BLaER1 (cell line): ENCODE results near the gene CEP63.

Source experiments
- H3K27ac ChIP-seq: shearing (Covaris generic); formaldehyde crosslinking; 2 replicates; pipeline ENCODE4 v1.8.1; 2022
- H3K27me3 ChIP-seq: shearing (Covaris generic); formaldehyde crosslinking; 2 replicates; pipeline ENCODE4 v1.8.1; 2022
- H3K36me3 ChIP-seq: shearing (Covaris generic); formaldehyde crosslinking; 2 replicates; pipeline ENCODE4 v1.8.1; 2022
- H3K4me1 ChIP-seq: shearing (Covaris generic); formaldehyde crosslinking; 2 replicates; pipeline ENCODE4 v1.8.1; 2022
- H3K4me2 ChIP-seq: shearing (Covaris generic); formaldehyde crosslinking; 2 replicates; pipeline ENCODE4 v1.8.1; 2022
- H3K4me3 ChIP-seq: shearing (Covaris generic); formaldehyde crosslinking; 2 replicates; pipeline ENCODE4 v1.8.1; 2022
- H3K9ac ChIP-seq: shearing (Covaris generic); formaldehyde crosslinking; 2 replicates; pipeline ENCODE4 v1.8.1; 2022
- H3K9me3 ChIP-seq: shearing (Covaris generic); formaldehyde crosslinking; 2 replicates; pipeline ENCODE4 v1.8.1; 2022
- H4K20me1 ChIP-seq: shearing (Covaris generic); formaldehyde crosslinking; 2 replicates; pipeline ENCODE4 v1.8.1; 2022
- Cebpa-rat ChIP-seq: shearing (Covaris generic); IDR thresholded peaks from 2 replicates; pipeline ENCODE4 v1.8.1; 2022

Gene CEP63

DNA sequence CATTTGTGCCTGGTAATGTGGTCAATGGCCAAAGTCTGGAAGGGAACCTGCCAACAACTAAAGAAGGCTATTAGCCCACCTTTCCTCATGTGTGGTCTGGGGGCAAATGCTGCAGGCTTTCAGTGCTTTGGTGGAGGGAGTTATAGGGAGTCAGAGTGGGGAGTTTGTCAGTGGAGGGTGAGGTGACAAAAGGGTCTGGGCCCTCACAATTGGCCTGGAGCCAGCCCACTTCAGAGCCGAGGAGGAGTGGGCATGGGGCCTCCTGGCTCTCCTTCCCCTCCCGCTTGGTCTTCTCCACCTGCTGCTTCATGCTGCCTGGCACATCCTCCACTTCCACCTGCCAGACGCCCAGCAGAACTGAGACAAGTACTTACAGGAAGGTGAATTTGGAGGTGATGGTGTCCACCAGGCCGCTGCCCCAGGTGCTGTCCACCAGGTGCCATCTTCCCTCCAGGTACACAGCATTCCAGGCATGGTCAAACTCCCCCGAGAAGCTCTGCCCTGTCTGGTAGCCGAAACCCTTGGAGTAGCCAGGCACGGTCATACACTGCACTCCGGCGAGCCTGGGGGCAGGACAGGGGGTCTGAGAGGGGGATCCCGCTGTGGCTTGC lies 124.1 kb downstream of the CEP63 start:
- no peak overlapping the region for H3K4me2 ChIP-seq
- no peaks in the 10 kb centered on the region for H3K27me3 ChIP-seq
- H3K36me3 ChIP-seq, result no peaks in the 10 kb centered on the region
- H3K27ac ChIP-seq, result no peak overlapping the region
- H3K9me3 ChIP-seq, result no peaks in the 10 kb centered on the region
- H3K4me1 ChIP-seq, result peaks cover 35% of the 10 kb centered on the region
- no peak for TF ChIP-seq Cebpa-rat
- H3K4me3 ChIP-seq, result no peak overlapping the region
- no peak overlapping the region for H3K9ac ChIP-seq
- H4K20me1 ChIP-seq, result no peaks in the 10 kb centered on the region

DNA sequence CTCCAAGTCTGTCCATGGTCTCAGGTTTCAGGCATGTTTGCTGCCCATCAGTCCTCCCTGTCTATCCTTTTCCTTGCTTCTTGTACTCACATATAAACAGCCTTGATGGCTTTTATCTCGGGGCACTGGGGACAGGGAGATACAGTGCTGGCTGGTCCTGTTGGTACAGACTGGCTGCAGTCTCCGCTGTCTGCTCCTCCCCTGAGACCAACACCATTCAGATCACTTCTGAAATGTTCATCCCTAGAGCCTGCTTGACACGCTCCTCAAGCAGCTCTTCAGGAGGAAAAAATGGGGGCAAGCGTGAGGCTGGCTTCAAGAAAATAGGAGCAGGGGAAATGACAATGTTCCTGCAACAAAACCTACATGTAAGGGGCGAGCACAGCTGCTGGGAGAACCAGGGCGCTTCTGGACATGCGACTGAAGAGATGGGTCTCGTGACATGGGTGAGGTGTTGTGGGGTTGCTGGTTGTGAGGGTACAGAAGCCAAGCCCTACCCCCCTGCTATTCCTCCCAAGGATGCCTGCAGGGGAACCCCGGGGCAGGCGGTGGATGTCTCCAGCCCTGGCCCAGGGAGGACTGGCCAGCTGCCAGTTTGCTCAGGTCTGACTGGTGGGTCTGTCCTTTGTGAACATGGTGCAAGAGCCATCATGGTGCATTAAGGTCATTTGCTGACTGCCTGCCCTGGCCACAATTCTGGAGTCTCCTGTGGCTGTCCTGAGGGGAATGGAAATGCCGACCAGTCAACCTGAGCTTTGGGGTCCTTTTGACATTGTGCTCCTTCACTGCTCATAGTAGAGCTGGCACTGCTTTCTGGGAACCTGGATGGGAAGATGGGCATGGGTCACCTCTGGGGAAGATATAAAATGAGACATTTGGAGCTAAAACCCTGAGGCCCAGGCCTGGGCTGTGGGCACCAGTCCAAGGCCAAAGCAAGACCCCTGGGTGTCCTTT lies 124.9 kb downstream of the CEP63 start:
- H3K4me1 ChIP-seq, result peaks cover 30% of the 10 kb centered on the region
- no peaks in the 10 kb centered on the region for H3K27me3 ChIP-seq
- H3K27ac ChIP-seq, result no peak overlapping the region
- H3K4me2 ChIP-seq, result no peak overlapping the region
- H3K9ac ChIP-seq, result no peak overlapping the region
- no peaks in the 10 kb centered on the region for H4K20me1 ChIP-seq
- no peak for TF ChIP-seq Cebpa-rat
- H3K4me3 ChIP-seq, result no peak overlapping the region
- H3K9me3 ChIP-seq, result no peaks in the 10 kb centered on the region
- H3K36me3 ChIP-seq, result no peaks in the 10 kb centered on the region

DNA sequence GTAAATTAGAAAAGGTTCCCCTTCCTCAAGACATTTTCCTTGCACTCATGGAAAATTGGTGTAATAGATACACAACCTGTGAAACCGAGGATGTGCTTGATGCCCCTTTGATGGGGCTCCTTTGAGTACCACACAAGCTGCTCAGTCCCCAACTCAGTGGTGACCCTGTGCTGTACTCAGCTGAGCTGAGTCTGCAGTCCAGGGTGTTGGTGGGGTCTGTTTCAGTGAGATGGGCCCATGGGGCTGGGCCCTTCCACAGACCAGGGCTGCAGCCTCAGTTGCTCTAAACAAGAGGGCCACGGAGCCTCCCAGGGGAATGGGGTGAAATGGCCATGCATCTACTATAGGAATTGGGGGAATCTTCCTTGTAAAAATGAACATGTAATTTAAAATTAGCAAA lies 125.7 kb downstream of the CEP63 start:
- H3K27ac ChIP-seq, result no peak overlapping the region
- H4K20me1 ChIP-seq, result no peaks in the 10 kb centered on the region
- H3K4me2 ChIP-seq, result no peak overlapping the region
- H3K4me3 ChIP-seq, result no peak overlapping the region
- no peaks in the 10 kb centered on the region for H3K9me3 ChIP-seq
- H3K4me1 ChIP-seq, result peaks cover 22% of the 10 kb centered on the region
- H3K36me3 ChIP-seq, result no peaks in the 10 kb centered on the region
- no peak for TF ChIP-seq Cebpa-rat
- H3K27me3 ChIP-seq, result no peaks in the 10 kb centered on the region
- H3K9ac ChIP-seq, result no peak overlapping the region

DNA sequence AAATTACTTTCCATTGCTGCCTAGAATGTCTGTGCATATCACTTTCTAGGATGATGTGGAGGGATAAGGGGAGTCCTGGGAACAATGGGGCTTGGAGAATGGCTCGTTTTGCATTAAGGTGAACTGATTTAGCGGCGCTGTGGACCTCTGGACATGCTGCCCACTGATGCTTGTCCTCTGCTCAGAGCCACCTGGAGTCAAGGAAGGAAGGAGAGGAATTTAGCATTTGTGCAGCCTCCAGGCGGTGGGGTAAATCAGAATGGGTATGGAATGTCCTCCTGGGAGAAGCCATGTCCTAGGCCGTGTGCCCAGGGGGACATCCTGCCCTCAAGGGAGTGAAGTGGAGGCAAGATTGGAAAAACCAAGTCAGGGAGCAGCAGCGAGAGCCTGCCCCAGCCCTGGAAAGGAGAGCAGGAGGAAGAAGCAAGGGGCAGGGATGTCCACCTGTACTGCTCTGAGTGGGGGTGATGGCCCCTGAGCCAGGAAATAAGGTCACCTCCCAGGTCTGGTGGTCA lies 127.2 kb downstream of the CEP63 start:
- Histone ChIP-seq H3K4me3 (no peak overlapping the region), H3K9me3 (no peaks in the 10 kb centered on the region), H3K4me1 (peaks cover 12% of the 10 kb centered on the region), H3K9ac (no peak overlapping the region), H3K4me2 (no peak overlapping the region), H4K20me1 (no peaks in the 10 kb centered on the region), H3K27ac (no peak overlapping the region), H3K27me3 (no peaks in the 10 kb centered on the region), H3K36me3 (no peaks in the 10 kb centered on the region)
- no peak for TF ChIP-seq Cebpa-rat

DNA sequence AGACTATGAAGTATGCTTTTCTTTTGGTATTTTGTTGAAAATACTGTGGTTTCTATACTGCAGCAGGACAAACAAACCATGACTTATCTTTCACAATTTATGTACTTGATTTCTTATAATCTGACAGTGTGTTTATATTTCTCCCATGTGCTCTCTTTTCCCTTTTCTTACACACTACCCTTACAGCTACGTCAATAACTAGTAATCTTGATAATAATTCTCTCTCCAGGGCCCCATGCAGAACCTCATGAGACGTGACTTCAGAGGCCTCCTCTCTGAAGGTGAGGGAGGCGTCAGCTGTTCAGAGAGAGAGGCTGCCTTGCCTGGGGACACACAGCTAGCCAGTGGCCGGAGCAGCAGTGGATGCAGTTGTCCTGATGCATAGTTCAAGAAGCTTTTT lies 129.1 kb downstream of the CEP63 start:
- Histone ChIP-seq H3K4me3 (no peak overlapping the region), H3K27me3 (no peaks in the 10 kb centered on the region), H3K27ac (no peak overlapping the region), H3K36me3 (no peaks in the 10 kb centered on the region), H3K9ac (no peak overlapping the region), H3K4me2 (no peak overlapping the region), H3K9me3 (no peaks in the 10 kb centered on the region), H3K4me1 (peaks cover 18% of the 10 kb centered on the region), H4K20me1 (no peaks in the 10 kb centered on the region)
- TF ChIP-seq Cebpa-rat, result no peak

DNA sequence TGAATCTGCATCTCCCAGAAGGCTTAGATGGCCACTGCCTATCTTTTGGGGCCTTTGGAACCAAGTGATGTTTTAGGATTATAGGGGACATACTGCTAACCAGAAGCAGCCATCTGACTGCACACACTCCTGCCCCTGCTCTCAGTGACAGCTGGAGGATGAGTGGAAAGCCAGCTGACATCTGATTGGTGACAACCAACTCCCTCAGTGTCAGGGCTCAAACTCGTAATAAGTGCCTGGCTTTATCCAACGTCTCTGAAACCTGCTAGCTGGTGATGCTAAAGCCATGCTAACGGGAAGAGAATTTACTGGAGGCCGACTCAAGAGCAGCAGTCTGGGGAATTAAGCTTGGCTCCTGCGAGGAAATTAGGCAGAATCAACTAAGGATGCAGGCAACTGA lies 129.9 kb downstream of the CEP63 start:
- Histone ChIP-seq H3K27ac (no peak overlapping the region), H4K20me1 (no peaks in the 10 kb centered on the region), H3K4me2 (no peak overlapping the region), H3K4me1 (peaks cover 13% of the 10 kb centered on the region), H3K36me3 (no peaks in the 10 kb centered on the region), H3K4me3 (no peak overlapping the region), H3K9me3 (no peaks in the 10 kb centered on the region), H3K9ac (no peak overlapping the region), H3K27me3 (no peaks in the 10 kb centered on the region)
- TF ChIP-seq Cebpa-rat, result no peak

DNA sequence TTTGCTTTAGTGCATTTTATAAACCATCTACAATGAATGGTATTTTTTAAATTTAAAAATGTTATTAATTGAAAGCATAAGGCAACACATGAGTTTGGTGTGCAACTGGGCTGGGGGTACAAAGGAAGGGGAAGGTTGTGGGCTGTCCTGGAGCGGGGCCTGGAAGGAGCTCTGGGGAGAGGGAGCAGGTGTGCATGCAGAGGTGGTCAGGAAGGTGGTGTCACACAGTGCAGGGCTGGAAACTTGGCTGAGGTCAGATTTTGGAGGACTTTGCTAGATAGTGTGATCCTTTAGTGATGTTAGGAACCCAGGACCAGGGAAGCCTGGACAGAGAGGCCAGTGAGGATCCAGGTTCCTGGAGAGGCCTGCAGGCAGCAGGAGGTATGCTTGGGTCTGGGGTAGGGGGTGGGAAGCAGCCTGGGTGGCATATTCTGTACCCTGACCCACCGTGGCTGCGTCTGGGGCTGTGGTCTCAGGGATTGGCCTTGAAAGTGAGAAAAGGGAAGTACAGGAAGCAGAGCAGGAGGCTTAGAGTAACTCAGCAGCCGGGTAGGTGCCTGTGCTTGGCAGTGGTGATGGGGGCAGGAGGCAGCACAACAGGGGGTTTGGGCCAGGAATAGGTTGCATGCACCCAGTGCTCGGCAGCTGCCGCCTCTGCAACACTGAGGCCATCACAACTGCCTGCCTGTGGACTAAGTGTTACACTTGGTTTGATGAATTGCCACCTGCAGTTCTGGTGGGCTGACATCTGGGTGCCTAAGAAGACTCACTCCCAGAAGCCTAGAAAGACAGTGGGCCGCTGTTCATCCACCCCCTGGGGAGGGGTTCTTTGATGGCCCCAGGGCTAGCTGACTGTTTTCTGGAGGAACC lies 132.0 kb downstream of the CEP63 start:
- Histone ChIP-seq H3K9ac (no peak overlapping the region), H3K36me3 (no peaks in the 10 kb centered on the region), H3K4me2 (peak overlapping the region; percentile 22; the same call in 1 of the 2 replicates), H3K27ac (no peak overlapping the region), H3K4me3 (no peak overlapping the region), H3K27me3 (no peaks in the 10 kb centered on the region), H4K20me1 (no peaks in the 10 kb centered on the region), H3K4me1 (peaks cover 11% of the 10 kb centered on the region), H3K9me3 (no peaks in the 10 kb centered on the region)
- no peak for TF ChIP-seq Cebpa-rat

DNA sequence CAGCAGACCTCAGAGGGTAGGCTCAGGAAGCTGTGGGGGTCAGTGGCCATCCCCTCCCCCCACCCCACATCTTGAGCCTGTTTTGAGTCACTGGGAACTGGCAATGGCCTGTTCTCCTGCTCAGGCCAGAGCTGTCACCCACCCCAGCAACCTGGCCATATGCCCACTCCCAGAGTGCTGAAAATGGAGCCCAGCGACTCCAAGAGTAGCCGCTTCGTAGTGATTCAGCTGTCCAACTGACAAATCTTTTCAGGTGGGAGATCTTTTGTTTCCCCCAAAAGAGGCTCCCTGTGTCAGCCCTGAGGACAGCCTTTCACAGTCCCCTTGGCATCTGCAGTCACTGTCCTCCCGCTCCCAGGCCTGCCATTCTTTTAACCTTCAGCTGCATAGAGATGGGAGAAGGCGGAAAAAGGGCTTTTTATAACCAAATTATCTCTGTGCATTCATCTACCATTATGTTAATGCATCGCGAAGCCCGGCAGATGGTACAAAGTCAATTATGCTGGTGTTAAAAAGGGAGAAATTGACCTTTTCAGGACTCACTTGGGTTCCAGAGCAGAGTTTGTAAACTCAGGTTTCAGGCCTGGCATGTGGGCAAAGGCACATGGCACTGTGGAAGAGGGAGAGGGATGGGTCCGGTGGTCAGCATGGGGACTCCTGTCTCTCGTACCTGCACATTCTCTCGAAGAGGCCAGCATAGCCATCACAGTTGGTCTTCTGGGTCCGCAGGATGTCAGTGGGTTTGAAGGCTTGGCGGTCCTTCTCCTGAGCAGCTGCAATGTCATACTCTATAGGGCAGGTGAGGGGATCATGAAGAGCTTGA lies 132.8 kb downstream of the CEP63 start:
- Histone ChIP-seq H3K27ac (no peak overlapping the region), H3K4me1 (peaks cover 11% of the 10 kb centered on the region), H3K4me2 (0 out of 2 replicates have a peak overlapping the region, but pooled peaks have one; percentile 22), H3K9me3 (no peaks in the 10 kb centered on the region), H3K9ac (no peak overlapping the region), H3K36me3 (no peaks in the 10 kb centered on the region), H3K4me3 (no peak overlapping the region), H4K20me1 (no peaks in the 10 kb centered on the region), H3K27me3 (no peaks in the 10 kb centered on the region)
- TF ChIP-seq Cebpa-rat, result no peak

DNA sequence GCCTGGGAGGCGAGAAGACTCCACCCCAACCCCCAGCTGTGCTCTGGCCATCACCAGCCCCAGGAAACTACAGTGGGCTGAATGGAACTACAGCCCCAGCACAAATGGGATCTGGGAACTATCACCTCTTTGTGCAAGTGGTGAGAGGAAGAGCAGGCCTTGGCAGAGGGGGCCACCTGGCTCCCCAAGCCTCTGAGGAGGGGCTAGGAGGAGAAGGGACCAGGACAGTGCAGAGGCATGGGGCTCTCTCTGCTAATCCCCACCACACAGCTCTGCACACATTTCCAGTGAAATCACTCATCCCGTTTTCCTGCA lies 133.4 kb downstream of the CEP63 start:
- Histone ChIP-seq H3K27me3 (no peaks in the 10 kb centered on the region), H3K36me3 (no peaks in the 10 kb centered on the region), H4K20me1 (no peaks in the 10 kb centered on the region), H3K4me3 (no peak overlapping the region), H3K4me1 (peaks cover 11% of the 10 kb centered on the region), H3K27ac (no peak overlapping the region), H3K9me3 (no peaks in the 10 kb centered on the region), H3K4me2 (no peak overlapping the region), H3K9ac (no peak overlapping the region)
- no peak for TF ChIP-seq Cebpa-rat
